Measurements from ENCODE around the gene FABP1. TPM values are rescaled to one million over a fixed set of nuclear protein-coding genes. Genes with fewer than 3 reads are reported as not detected.
A peak's percentile ranks its signal among the peaks of the same experiment; 100 is the strongest.

The FABP1 gene
- total RNA-seq, 4 donors from 2014 or later: 1,053 to 3,583 (median 2,025) TPM

- no peaks in the 10 kb centered on the region for H3K27me3 ChIP-seq
- H3K27ac ChIP-seq: peak overlapping the region; percentile 77 to 87 (median 86)
- in situ Hi-C loops (cut with MboI; ENCODE audit: low pct_ligation_motif_present in 1 of 4, low pct_unique_long_range_greater_than_20kb in 1 of 4, low sequenced_read_pairs in 3 of 4) (no loop called here), intact Hi-C loops (cut with DNase I; ENCODE audit: low total_unique reads) (no loop called here)
- H3K9me3 ChIP-seq: no peaks in the 10 kb centered on the region
- H3K4me1 ChIP-seq: peaks cover 13 to 29% (median 22%) of the 10 kb centered on the region in 4 donors
- WGBS, 2 donors (ENCODE audit: low coverage in 1 of 2): 70 to 90% methylated on average over 4 to 11 of the region's 11 CpGs
- TF ChIP-seq EP300 (IDR thresholded peaks at IDR 0.05; ENCODE audit: low read depth): no peak
- TF ChIP-seq POLR2A (IDR thresholded peaks at IDR 0.05): no peak
- no peak for DNase-seq
- H3K36me3 ChIP-seq: no peaks in the 10 kb centered on the region
- peak overlapping the region; percentile 1 to 35 (median 30) for H3K4me3 ChIP-seq
Observed at GRCh38 chr2:88125924-88126771, 1.7 kb downstream of the FABP1 start.

GRCh38 chr2:88125344-88125923 lies 2.4 kb downstream of the FABP1 start:
- in situ Hi-C loops (cut with MboI; ENCODE audit: low pct_ligation_motif_present in 1 of 4, low pct_unique_long_range_greater_than_20kb in 1 of 4, low sequenced_read_pairs in 3 of 4) (no loop called here), intact Hi-C loops (cut with DNase I; ENCODE audit: low total_unique reads) (no loop called here)
- Histone ChIP-seq H3K4me3 (peak overlapping the region in 3 of 4 donors; percentile 30 to 35 (median 30)), H3K27me3 (no peaks in the 10 kb centered on the region), H3K27ac (peak overlapping the region; percentile 77 to 87 (median 86)), H3K36me3 (no peaks in the 10 kb centered on the region), H3K4me1 (peaks cover 6 to 22% (median 15%) of the 10 kb centered on the region in 4 donors), H3K9me3 (no peaks in the 10 kb centered on the region)
- TF ChIP-seq CTCF (IDR thresholded peaks at IDR 0.05) (no peak), EP300 (IDR thresholded peaks at IDR 0.05; ENCODE audit: low read depth) (no peak), POLR2A (IDR thresholded peaks at IDR 0.05) (no peak), POLR2AphosphoS5 (IDR thresholded peaks at IDR 0.05) (no peak)
- WGBS, 2 donors (ENCODE audit: low coverage in 1 of 2): 60 to 80% methylated on average over 2 to 3 of the region's 3 CpGs
- DNase-seq: no peak

- intact Hi-C loops (cut with DNase I; ENCODE audit: low total_unique reads) (no loop called here), in situ Hi-C loops (cut with MboI; ENCODE audit: low pct_ligation_motif_present in 1 of 4, low pct_unique_long_range_greater_than_20kb in 1 of 4, low sequenced_read_pairs in 3 of 4) (no loop called here)
- WGBS, 2 donors (ENCODE audit: low coverage in 1 of 2): 86 to 91% methylated on average over 5 to 9 of the region's 9 CpGs
- TF ChIP-seq POLR2AphosphoS5 (IDR thresholded peaks at IDR 0.05) (peak in 1 of 3 donors; percentile 51), EP300 (IDR thresholded peaks at IDR 0.05; ENCODE audit: low read depth) (no peak), POLR2A (IDR thresholded peaks at IDR 0.05) (no peak), CTCF (IDR thresholded peaks at IDR 0.05) (no peak)
- Histone ChIP-seq H3K27ac (peak overlapping the region in 2 of 4 donors; percentile 38 to 85), H3K4me3 (no peak overlapping the region), H3K9me3 (no peaks in the 10 kb centered on the region), H3K36me3 (no peaks in the 10 kb centered on the region), H3K4me1 (peaks cover 5 to 13% (median 8%) of the 10 kb centered on the region in 4 donors), H3K27me3 (no peaks in the 10 kb centered on the region)
- no peak for DNase-seq
Observed at GRCh38 chr2:88123975-88124917, 3.6 kb downstream of the FABP1 start.

- peak overlapping the region in 3 of 4 donors; percentile 3 to 49 (median 35) for H3K27ac ChIP-seq
Observed at GRCh38 chr2:88123164-88123974, 4.5 kb downstream of the FABP1 start.

More at GRCh38 chr2:88123164-88123974, 4.5 kb downstream of the FABP1 start:
- peaks cover 0 to 5% (median under 1%) of the 10 kb centered on the region in 4 donors for H3K4me1 ChIP-seq
- DNase-seq: no peak
- H3K36me3 ChIP-seq: no peaks in the 10 kb centered on the region
- in situ Hi-C loops (cut with MboI; ENCODE audit: low pct_ligation_motif_present in 1 of 4, low pct_unique_long_range_greater_than_20kb in 1 of 4, low sequenced_read_pairs in 3 of 4): no loop called here
- no peak for TF ChIP-seq CTCF (IDR thresholded peaks at IDR 0.05)
- TF ChIP-seq POLR2A (IDR thresholded peaks at IDR 0.05): no peak
- no peak for TF ChIP-seq POLR2AphosphoS5 (IDR thresholded peaks at IDR 0.05)
- no peak for TF ChIP-seq EP300 (IDR thresholded peaks at IDR 0.05; ENCODE audit: low read depth)
- H3K27me3 ChIP-seq: no peaks in the 10 kb centered on the region
- no peak overlapping the region for H3K4me3 ChIP-seq
- no peaks in the 10 kb centered on the region for H3K9me3 ChIP-seq
- intact Hi-C loops (cut with DNase I; ENCODE audit: low total_unique reads): no loop called here
- whole genome bisulfite sequencing, 2 donors (ENCODE audit: low coverage in 1 of 2): 44 to 58% methylated on average over 2 to 5 of the region's 5 CpGs
